H9 (cell line): ENCODE results near the gene TMEM242. TPM values are rescaled to one million over a fixed set of nuclear protein-coding genes. Genes with fewer than 3 reads are reported as not detected.

ENCODE experiments used
- DNase-seq: peaks from one replicate; pipeline ENCODE4 v3.0.0-alpha.2; 2017
- H2AFZ ChIP-seq: one replicate; pipeline ENCODE4 v1.6.1; 2013; ENCODE audit warnings: mild to moderate bottlenecking, low read length, control low read depth, moderate library complexity
- H2AK5ac ChIP-seq: 2 replicates; pipeline ENCODE4 v1.6.1; 2013; ENCODE audit warnings: low read length, control low read depth, mixed read lengths; ENCODE audit not compliant: insufficient read length
- H2BK120ac ChIP-seq: one replicate; pipeline ENCODE4 v1.6.1; 2013; ENCODE audit warnings: low read depth, mild to moderate bottlenecking, low read length, control low read depth, inconsistent platforms; ENCODE audit not compliant: poor library complexity, severe bottlenecking
- H2BK12ac ChIP-seq: 2 replicates; pipeline ENCODE4 v1.6.1; 2013; ENCODE audit warnings: low read length, control low read depth, mixed read lengths, low read depth; ENCODE audit not compliant: insufficient read length
- H2BK15ac ChIP-seq: 2 replicates; pipeline ENCODE4 v1.6.1; 2013; ENCODE audit warnings: low read depth, low read length, control low read depth
- H2BK20ac ChIP-seq: one replicate; pipeline ENCODE4 v1.6.1; 2013; ENCODE audit warnings: low read depth, mild to moderate bottlenecking, low read length, control low read depth, inconsistent platforms; ENCODE audit not compliant: poor library complexity, severe bottlenecking
- H2BK5ac ChIP-seq: 2 replicates; pipeline ENCODE4 v1.6.1; 2013; ENCODE audit warnings: low read length, control low read depth, mixed read lengths; ENCODE audit not compliant: insufficient read length
- H3K14ac ChIP-seq: 2 replicates; pipeline ENCODE4 v1.6.1; 2013; ENCODE audit warnings: low read length, control low read depth; ENCODE audit not compliant: insufficient read depth
- H3K18ac ChIP-seq: 2 replicates; pipeline ENCODE4 v1.6.1; 2013; ENCODE audit warnings: low read depth, mild to moderate bottlenecking, mixed read lengths, low read length, control low read depth; ENCODE audit not compliant: insufficient read length
- H3K23ac ChIP-seq: 2 replicates; pipeline ENCODE4 v1.6.1; 2013; ENCODE audit warnings: low read length, control low read depth, mixed read lengths, low read depth; ENCODE audit not compliant: insufficient read length
- H3K23me2 ChIP-seq: 2 replicates; pipeline ENCODE4 v1.6.1; 2013; ENCODE audit warnings: low read depth, mild to moderate bottlenecking, mixed read lengths, low read length, control low read depth; ENCODE audit not compliant: insufficient read length, poor library complexity, severe bottlenecking
- H3K27ac ChIP-seq: 2 replicates; pipeline ENCODE4 v1.5.1; 2013; ENCODE audit warnings: low read length, control low read depth, mixed read lengths, low read depth; ENCODE audit not compliant: insufficient read length
- H3K27me3 ChIP-seq: 2 replicates; pipeline ENCODE4 v1.6.1; 2013; ENCODE audit warnings: low read length, control low read depth, inconsistent platforms; ENCODE audit not compliant: insufficient read depth
- H3K4ac ChIP-seq: 2 replicates; pipeline ENCODE4 v1.6.1; 2013; ENCODE audit warnings: low read depth, mild to moderate bottlenecking, control low read depth, inconsistent platforms, low read length, moderate library complexity
- H3K4me1 ChIP-seq: 2 replicates; pipeline ENCODE4 v1.6.1; 2013; ENCODE audit warnings: low read length, control low read depth, inconsistent platforms; ENCODE audit not compliant: insufficient read depth
- H3K4me2 ChIP-seq: 2 replicates; pipeline ENCODE4 v1.6.1; 2013; ENCODE audit warnings: low read length, control low read depth, mixed read lengths; ENCODE audit not compliant: insufficient read length, insufficient read depth
- H3K56ac ChIP-seq: 2 replicates; pipeline ENCODE4 v1.6.1; 2013; ENCODE audit warnings: low read depth, mild to moderate bottlenecking, mixed read lengths, low read length, control low read depth; ENCODE audit not compliant: insufficient read length
- H3K79me1 ChIP-seq: 2 replicates; pipeline ENCODE4 v1.6.1; 2013; ENCODE audit warnings: low read depth, mild to moderate bottlenecking, moderate library complexity, low read length, control low read depth, inconsistent platforms; ENCODE audit not compliant: insufficient read depth, poor library complexity, severe bottlenecking
- H3K79me2 ChIP-seq: 2 replicates; pipeline ENCODE4 v1.6.1; 2013; ENCODE audit warnings: low read length, control low read depth, inconsistent platforms; ENCODE audit not compliant: insufficient read depth
- H3K9ac ChIP-seq: 2 replicates; pipeline ENCODE4 v1.6.1; 2013; ENCODE audit warnings: low read length, control low read depth, mixed read lengths; ENCODE audit not compliant: insufficient read length; ENCODE audit errors: extremely low read depth
- H3K9me3 ChIP-seq: one replicate; pipeline ENCODE4 v1.6.1; 2013; ENCODE audit warnings: low read depth, low read length, inconsistent platforms; ENCODE audit not compliant: control insufficient read depth
- H3T11ph ChIP-seq: one replicate; pipeline ENCODE4 v1.6.1; 2013; ENCODE audit warnings: mild to moderate bottlenecking, low read length, control low read depth, inconsistent platforms
- H4K20me1 ChIP-seq: one replicate; pipeline ENCODE4 v1.6.1; 2013; ENCODE audit not compliant: control insufficient read depth, insufficient read length, insufficient read depth
- H4K5ac ChIP-seq: 2 replicates; pipeline ENCODE4 v1.6.1; 2013; ENCODE audit warnings: low read depth, mild to moderate bottlenecking, mixed read lengths, low read length, control low read depth; ENCODE audit not compliant: insufficient read length
- H4K8ac ChIP-seq: replicated peaks from 2 replicates; pipeline ENCODE4 v1.6.1; 2013; ENCODE audit warnings: low read length, control low read depth, mixed read lengths, low read depth; ENCODE audit not compliant: insufficient read length
- H4K91ac ChIP-seq: 2 replicates; pipeline ENCODE4 v1.6.1; 2013; ENCODE audit warnings: low read depth, mild to moderate bottlenecking, moderate library complexity, mixed read lengths, low read length, control low read depth; ENCODE audit not compliant: insufficient read length
- H3K27ac Mint-ChIP-seq, 3 experiments: 2 replicates in 2 of 3; 3 replicates in 1 of 3; pipeline ENCODE4 v1.8.0; 2020 to 2021; ENCODE audit warnings: mixed read lengths in 3 of 3, mild to moderate bottlenecking in 1 of 3, moderate library complexity in 1 of 3
- H3K27me3 Mint-ChIP-seq: 2 replicates; pipeline ENCODE4 v1.8.0; 2021; ENCODE audit warnings: low read depth, mild to moderate bottlenecking, moderate library complexity, mixed read lengths
- H3K36me3 Mint-ChIP-seq, 3 experiments: 2 replicates in 2 of 3; 3 replicates in 1 of 3; pipeline ENCODE4 v1.8.0; 2020 to 2021; ENCODE audit warnings: low read depth in 3 of 3, mixed read lengths in 3 of 3; ENCODE audit not compliant: insufficient read depth in 1 of 3
- H3K4me1 Mint-ChIP-seq, 2 experiments: 2 replicates each; pipeline ENCODE4 v1.8.0; 2020; ENCODE audit warnings: mixed read lengths in 2 of 2
- H3K4me3 Mint-ChIP-seq, 2 experiments: 2 replicates in 1 of 2; 3 replicates in 1 of 2; pipeline ENCODE4 v1.8.0; 2020 to 2021; ENCODE audit warnings: mild to moderate bottlenecking in 2 of 2, mixed read lengths in 2 of 2, moderate library complexity in 1 of 2
- H3K9me3 Mint-ChIP-seq, 2 experiments: 2 replicates in 1 of 2; 3 replicates in 1 of 2; pipeline ENCODE4 v1.8.0; 2020; ENCODE audit warnings: mild to moderate bottlenecking in 2 of 2, mixed read lengths in 2 of 2, moderate library complexity in 1 of 2
- CTCF ChIP-seq: fragments of 200-600 bp; sonication (generic); conservative IDR thresholded peaks from 3 replicates; pipeline ENCODE4 v1.8.0; 2021; ENCODE audit warnings: antibody characterized with exemption, mild to moderate bottlenecking
- WGBS: extraction: QIAGEN DNeasy Blood & Tissue Kit; methylation state at CpG from one replicate; pipeline ENCODE4 v1.1.7; 2013; ENCODE audit warnings: missing lambda C conversion rate, low lambda C conversion rate, mixed read lengths; ENCODE audit not compliant: insufficient read length; ENCODE audit errors: extremely low coverage; 5-methylcytosine and 5-hydroxymethylcytosine counted together
- total RNA-seq: library from RNA; stranded (reverse); gene quantifications from 2 replicates; pipeline ENCODE4 v1.2.1, GENCODE V29; 2021

Gene TMEM242
- total RNA-seq, 1 experiment from 2014 or later, result 10.5 TPM

GRCh38 chr6:157263146-157263545 lies 60.2 kb downstream of the TMEM242 start:
- Histone ChIP-seq H3K23ac (no peak overlapping the region), H4K5ac (no peak overlapping the region)

More at GRCh38 chr6:157263146-157263545, 60.2 kb downstream of the TMEM242 start:
- Histone ChIP-seq H4K91ac (no peak overlapping the region), H2AFZ (no peak overlapping the region), H3K9ac (no peak overlapping the region), H2BK20ac (no peak overlapping the region), H4K20me1 (no peaks in the 10 kb centered on the region), H2BK5ac (no peak overlapping the region), H3T11ph (no peak overlapping the region), H4K8ac (no peak overlapping the region), H3K4me1 (no peaks in the 10 kb centered on the region), H2BK12ac (no peak overlapping the region), H2AK5ac (no peak overlapping the region), H3K18ac (no peak overlapping the region), H2BK120ac (no peak overlapping the region), H3K79me2 (no peaks in the 10 kb centered on the region), H3K14ac (no peak overlapping the region), H3K23me2 (no peaks in the 10 kb centered on the region), H3K27ac (no peak overlapping the region), H3K4me2 (no peak overlapping the region), H3K4ac (no peak overlapping the region), H3K56ac (no peak overlapping the region), H3K9me3 (no peaks in the 10 kb centered on the region), H3K79me1 (no peaks in the 10 kb centered on the region), H2BK15ac (no peak overlapping the region), H3K27me3 (no peaks in the 10 kb centered on the region)
- Mint-ChIP-seq H3K27ac (no peak overlapping the region), H3K4me1 (peaks cover 3 to 4% of the 10 kb centered on the region in 2 experiments; a peak in 2 of 4 replicates), H3K36me3 (no peaks in the 10 kb centered on the region), H3K9me3 (no peaks in the 10 kb centered on the region; a peak in 2 of 5 replicates), H3K27me3 (peaks cover 7% of the 10 kb centered on the region), H3K4me3 (no peak overlapping the region)
- DNase-seq, result no peak
- no peak for TF ChIP-seq CTCF
- WGBS, result no CpG with 5 or more reads among the region's 5 CpGs
